GM18870 (cell line): ENCODE results near the gene POMZP3.
"Not testable (repeated sequence)": the region's sequence is repeated elsewhere in the genome, so short reads cannot be mapped to it uniquely, and the experiment has no call there.

Experiments used
- ATAC-seq: cut with Tn5 transposase; IDR thresholded peaks from one replicate; pipeline ENCODE4 v1.9.1; 2021; ENCODE audit warnings: moderate library complexity; ENCODE audit not compliant: unreplicated experiment

POMZP3 gene

GRCh38 chr7:76588586-76588985 is 38.5 kb downstream of the POMZP3 start:
- ATAC-seq: not testable (repeated sequence)

GRCh38 chr7:76586585-76587315 is 40.3 kb downstream of the POMZP3 start:
- ATAC-seq: not testable (repeated sequence)

- not testable (repeated sequence) for ATAC-seq
Measured at GRCh38 chr7:76583636-76584281, 43.3 kb downstream of the POMZP3 start.

GRCh38 chr7:76582848-76583631 is 44.0 kb downstream of the POMZP3 start:
- ATAC-seq: not testable (repeated sequence)

GRCh38 chr7:76575919-76576655 is 51.0 kb downstream of the POMZP3 start:
- ATAC-seq: not testable (repeated sequence)

- not testable (repeated sequence) for ATAC-seq
Measured at GRCh38 chr7:76575431-76575830, 51.6 kb downstream of the POMZP3 start.

- ATAC-seq: not testable (repeated sequence)
Measured at GRCh38 chr7:76572296-76572695, 54.8 kb downstream of the POMZP3 start.

- ATAC-seq: not testable (repeated sequence)
Measured at GRCh38 chr7:76570324-76570775, 56.7 kb downstream of the POMZP3 start.

- ATAC-seq: not testable (repeated sequence)
Measured at GRCh38 chr7:76568742-76569141, 58.3 kb downstream of the POMZP3 start.

GRCh38 chr7:76567753-76568152 is 59.3 kb downstream of the POMZP3 start:
- not testable (repeated sequence) for ATAC-seq

GRCh38 chr7:76567311-76567710 is 59.8 kb downstream of the POMZP3 start:
- not testable (repeated sequence) for ATAC-seq

- ATAC-seq: not testable (repeated sequence)
Measured at GRCh38 chr7:76565001-76565400, 62.1 kb downstream of the POMZP3 start.

GRCh38 chr7:76561342-76561741 is 65.7 kb downstream of the POMZP3 start:
- ATAC-seq: not testable (repeated sequence)

GRCh38 chr7:76560157-76560556 is 66.9 kb downstream of the POMZP3 start:
- ATAC-seq: not testable (repeated sequence)
